ENCODE data around the gene LAMP5.

- TF ChIP-seq CTCF (optimal IDR thresholded peaks at IDR 0.05 in 1 of 3, IDR thresholded peaks at IDR 0.05 in 1 of 3, conservative IDR thresholded peaks at IDR 0.05 in 1 of 3; ENCODE audit: extremely low read depth in 1 of 3, insufficient read depth in 2 of 3, low read length in 3 of 3) (no peak), EZH2 (IDR thresholded peaks at IDR 0.05; ENCODE audit: low read length) (no peak)
Observed at GRCh38 chr20:9572670-9573069, 58.3 kb downstream of the LAMP5 start.
